GM19438 (cell line): Measurements from ENCODE around the gene LTF.

ENCODE experiments used
- ATAC-seq: cut with Tn5 transposase; IDR thresholded peaks from one replicate; pipeline ENCODE4 v1.9.1; 2021; ENCODE audit warnings: low read depth; ENCODE audit not compliant: unreplicated experiment

Gene LTF

DNA sequence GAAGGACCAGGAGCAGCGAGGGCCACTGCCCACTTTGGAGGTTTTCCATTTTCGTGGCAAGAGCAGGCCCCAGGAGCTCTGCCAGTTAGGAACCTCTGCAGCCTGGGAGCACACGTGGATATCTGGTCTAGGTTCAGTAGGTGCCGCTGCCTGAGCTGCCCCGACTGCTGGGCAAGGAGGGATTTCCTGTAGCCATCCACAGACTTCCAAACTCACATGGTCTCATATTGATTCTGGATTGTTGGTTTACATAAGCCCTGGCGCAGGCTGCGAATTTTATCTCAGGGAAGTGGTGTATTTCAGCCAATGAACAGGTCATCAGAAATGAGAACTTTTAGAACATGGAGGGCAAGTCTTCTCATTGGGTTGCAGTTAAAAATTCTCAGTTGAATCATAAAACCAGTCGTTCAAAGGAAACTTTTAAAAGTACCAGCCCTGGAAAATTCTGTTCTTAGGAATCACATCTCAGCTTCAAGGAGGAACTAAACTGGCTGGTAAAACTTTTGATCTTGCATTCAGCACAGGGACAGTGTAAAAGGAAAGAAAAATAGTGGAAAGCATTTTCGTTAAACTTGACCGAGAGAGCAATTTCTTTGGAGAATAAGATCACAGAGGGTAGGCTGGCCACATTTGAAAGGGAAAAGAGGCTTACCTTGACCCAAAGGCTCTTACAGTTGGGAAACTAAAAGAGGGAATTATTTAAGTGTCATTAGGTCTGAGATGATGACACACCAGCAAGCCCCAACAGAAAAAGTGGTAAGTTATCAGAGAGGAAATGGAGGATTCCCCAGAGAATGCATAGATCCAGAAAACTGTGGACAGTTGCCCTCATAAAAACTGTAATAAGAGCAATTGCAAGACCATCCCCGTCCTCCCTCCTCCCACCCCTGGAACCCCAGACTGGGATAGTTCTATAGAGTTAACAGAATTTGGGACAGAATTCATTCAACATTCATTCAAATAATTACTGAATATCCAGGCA is 26.7 kb upstream of the LTF start:
- no peak for ATAC-seq

DNA sequence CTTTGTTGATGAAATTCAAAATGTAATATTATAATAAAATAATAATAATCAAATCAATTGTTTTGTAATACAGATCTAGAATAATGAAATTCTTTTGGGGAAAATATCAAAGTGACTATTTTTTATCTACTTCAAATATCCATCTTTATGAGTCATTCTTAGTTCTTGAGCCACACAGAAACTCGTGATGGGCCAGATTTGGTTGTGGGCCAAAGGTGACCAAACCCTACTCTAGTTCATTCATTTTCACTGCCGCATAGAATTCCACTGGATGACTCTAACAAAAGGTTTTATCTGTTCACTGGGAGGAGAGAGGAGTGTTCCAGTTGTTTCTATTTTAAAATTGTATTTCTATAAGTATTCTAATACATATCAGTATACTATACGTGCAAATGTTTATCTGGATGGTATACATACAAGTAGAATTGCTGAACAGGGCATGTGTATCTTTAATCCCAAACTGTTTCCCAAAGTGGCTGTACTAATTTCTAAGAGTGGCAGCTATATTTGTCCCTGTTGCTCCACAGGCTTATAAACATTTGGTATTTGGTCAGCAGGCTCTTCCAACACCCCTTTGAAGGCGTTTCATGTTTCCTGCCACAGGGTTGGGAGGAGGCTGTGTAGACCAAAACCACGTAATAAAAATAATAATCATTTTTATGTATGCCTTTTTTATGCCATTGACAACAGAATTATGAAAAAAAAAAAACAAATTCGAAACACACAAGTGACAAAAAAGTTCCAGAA is 25.8 kb upstream of the LTF start:
- no peak for ATAC-seq

- ATAC-seq, result no peak
These were observed 25.2 kb upstream of the LTF start for GRCh38 chr3:46489875-46490274.

- ATAC-seq, result no peak
These were observed 24.7 kb upstream of the LTF start for GRCh38 chr3:46489381-46489780.

GRCh38 chr3:46488735-46489361 is 24.1 kb upstream of the LTF start:
- peak; percentile 86 for ATAC-seq

DNA sequence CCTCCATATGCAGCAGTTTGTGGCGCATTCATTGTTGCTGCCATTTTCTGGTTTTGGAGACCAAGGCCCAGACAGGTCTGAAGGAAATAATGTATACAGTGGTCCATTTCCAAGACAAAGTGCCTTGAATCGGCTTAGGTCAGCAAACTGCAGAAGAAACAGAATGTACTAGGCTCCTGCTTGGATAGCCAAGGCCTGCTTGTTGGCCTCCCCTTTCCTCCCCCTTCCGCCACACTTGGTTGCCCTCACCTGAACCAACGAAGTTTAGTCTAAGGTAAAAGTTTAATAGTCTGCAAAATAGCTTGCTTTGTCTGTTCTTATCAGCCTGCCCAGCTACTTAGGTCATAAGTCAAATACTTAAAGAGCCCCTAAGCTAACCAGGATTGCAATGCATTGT is 21.1 kb upstream of the LTF start:
- ATAC-seq, result no peak

DNA sequence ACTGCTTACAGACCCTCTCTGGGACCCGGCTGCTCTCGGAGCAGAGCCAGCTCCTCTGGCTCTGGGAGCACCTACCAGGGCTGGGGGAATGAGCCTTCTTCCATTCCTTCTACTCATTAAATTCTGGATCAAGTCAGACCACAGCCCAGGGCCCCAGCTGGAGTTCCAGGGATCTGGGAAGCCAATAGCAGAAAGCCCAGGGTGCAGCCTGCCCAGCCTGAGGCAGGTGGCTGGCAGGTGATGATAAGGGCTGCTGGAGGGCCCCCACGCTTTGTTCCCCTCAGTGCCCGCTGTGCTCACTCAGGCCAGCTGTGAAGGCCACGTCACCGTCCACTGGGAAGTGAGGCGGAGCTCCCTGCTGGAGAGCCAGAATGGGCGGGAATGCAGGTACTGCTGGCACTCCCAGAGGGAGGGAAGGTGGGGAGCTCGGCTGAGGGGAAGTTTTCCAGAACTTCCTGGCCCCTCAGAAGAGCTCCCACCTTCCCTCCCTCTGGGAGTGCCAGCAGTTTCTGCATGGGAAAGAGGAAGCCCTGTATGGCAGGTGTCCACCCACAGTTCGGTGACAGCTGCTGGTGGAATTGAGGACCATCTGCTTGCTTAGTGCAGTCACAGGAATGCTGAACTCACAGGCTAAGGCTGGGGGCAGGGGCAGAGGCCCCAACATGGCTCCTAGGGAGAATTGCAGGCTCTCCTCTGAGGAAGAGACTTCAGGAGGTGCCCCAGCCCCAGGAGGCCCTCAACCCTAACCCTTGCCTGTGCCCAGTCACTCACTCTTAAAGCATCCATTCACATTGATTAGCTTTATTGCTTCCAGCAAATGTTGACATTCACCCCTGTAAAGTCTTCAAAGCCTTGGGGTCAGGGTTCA is 20.4 kb upstream of the LTF start:
- ATAC-seq, result no peak

GRCh38 chr3:46484388-46484787 is 19.7 kb upstream of the LTF start:
- ATAC-seq, result no peak

DNA sequence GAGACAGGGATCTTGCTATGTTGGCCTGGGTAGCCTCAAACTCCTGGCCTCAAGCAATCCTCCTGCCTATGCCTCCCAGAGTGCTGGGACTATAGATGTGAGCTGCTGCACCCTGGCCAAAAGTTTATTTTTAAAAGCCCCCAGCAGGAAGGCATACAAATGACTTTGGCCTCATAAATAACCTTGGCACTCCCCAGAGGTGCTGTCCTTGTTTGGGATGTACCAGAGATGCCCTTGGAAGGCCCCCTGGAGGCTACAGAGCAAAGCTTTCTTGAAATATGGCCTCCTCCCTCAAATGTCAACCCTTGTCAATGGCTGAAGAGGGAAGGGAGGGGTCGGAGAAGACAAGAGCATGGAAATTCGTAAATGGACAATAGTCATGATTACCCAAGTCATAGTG is 19.1 kb upstream of the LTF start:
- no peak for ATAC-seq

GRCh38 chr3:46482632-46483350 is 18.1 kb upstream of the LTF start:
- ATAC-seq, result no peak

GRCh38 chr3:46481636-46482035 is 16.9 kb upstream of the LTF start:
- ATAC-seq, result no peak

DNA sequence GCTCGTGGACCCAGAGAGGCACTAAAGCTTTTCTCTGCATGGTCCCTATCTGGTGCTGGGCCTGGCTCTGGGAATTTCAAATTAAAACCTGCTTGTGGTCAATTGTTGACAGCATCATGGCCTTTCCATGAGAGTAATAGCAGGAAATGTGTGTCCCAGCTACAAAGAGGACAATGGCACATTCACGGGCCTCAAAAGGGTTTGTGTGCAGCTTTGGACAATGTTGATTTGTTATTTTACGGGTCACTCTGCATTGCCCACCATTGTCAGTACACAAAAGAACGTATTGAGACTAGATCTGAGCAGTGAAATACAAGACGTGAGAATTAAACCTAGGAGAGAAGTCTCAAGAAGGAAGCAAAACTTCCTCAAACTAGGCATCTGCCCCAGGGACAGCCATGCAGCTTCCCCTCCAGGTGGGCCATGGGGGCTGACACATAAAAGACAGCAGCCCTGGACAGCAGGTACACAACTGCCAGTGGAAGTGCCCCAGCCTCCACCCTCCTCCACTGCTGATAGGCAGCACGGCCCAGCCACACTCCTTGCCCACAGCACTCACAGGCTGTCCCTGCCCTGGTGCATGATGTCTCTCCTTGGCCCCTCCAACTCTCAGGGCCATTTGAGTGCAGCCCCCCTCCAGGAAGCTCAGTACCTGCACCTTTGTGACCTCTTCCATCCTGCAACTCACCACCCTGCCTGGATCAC is 15.9 kb upstream of the LTF start:
- ATAC-seq, result no peak

DNA sequence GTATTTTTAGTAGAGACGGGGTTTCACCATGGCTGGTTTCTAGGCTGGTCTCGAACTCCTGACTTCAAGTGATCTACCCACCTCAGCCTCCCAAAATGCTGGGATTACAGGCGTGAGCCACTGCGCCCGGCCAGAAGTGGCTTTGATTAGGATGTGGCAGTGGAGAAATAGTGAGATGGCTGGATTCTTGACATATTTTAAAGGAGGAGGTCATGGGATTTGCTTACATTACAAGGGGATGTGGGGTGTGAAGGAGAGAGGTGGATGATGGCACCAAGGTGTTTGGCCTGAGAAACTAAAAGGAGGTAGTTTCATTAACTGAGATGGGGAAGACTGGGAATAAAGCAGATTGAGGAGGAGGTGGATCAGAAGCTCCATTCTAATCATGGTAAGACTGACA is 15.0 kb upstream of the LTF start:
- no peak for ATAC-seq

DNA sequence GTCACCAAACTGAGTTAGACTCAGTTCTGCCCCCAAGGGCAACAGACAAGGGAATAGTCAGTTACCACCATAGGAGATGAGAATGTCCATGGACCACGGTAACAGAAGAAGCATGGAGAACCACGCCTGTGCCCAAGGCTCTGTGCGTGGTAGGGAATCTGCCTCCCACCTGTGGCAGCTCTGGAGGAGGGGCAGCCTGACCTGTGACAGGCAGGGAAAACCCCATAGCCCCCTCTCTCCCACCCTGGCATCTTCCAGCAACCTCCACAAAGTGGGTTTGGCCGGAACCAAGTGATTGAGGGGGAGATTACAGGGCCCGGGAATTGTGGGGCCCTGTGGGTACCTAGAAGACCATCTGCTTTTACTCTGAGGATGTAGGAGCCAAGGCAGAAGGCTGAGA is 14.3 kb upstream of the LTF start:
- no peak for ATAC-seq

- no peak for ATAC-seq
These were observed 13.6 kb upstream of the LTF start for GRCh38 chr3:46478341-46478740.

- ATAC-seq, result no peak
These were observed 13.1 kb upstream of the LTF start for GRCh38 chr3:46477756-46478155.

DNA sequence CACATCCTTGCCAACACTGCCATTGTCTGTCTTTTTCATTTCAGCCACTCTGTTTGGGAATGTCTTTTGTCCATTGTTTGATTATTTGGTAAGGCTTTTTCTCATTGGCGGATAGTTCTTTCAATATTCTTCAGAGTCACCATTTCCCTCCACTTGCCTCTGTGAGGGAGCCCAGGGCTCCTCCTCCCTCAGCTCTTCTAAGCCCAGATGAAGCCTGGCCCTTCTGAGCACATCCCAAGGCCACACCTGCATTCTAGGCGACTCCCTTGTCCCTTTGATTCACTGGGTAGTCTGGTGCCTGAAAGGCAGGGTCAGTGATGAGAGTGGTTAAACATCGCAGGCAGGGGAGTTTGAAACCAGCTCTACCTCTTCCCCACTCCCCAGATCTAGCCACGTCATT is 12.4 kb upstream of the LTF start:
- no peak for ATAC-seq

DNA sequence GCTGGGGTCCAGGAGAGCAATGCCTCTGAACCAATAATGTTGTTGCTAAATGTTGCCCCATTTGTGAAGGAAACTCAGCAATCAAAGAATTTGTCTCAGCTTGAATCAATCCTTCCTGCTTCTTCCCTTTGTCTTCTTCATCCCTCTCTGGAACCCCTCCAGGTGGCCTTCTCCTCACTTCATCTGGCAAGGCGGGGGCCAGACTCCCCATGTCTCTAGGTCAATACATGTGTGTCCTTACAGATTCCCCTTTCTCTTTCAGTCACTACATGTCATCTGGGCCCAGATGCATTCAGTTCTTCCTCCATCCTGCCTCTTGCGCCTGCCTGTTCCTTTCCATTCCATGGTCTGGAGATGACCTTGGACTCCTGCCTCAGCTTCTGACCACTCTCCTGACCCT is 8.0 kb upstream of the LTF start:
- ATAC-seq, result no peak

GRCh38 chr3:46471371-46471914 is 6.7 kb upstream of the LTF start:
- no peak for ATAC-seq
